ENCODE measurements around the gene SGTA.

SGTA gene

DNA sequence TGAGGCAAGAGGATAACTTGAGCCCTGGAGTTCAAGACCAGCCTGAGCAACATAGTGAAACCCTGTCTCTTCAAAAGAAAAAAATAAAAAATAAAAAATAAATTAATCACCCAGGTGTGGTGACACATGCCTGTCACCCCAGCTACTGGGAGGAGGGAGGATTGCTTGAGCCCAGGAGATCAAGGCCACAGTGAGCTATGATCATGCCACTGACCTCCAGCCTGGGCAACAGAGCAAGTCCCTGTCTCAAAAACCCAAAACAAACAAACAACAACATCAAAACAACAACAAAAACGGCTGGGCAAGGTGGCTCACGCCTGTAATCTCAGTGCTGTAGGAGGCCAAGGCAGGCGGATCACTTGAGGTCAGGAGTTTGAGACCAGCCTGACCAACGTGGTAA is 39.0 kb downstream of the SGTA start:
- no peak for DNase-seq

DNA sequence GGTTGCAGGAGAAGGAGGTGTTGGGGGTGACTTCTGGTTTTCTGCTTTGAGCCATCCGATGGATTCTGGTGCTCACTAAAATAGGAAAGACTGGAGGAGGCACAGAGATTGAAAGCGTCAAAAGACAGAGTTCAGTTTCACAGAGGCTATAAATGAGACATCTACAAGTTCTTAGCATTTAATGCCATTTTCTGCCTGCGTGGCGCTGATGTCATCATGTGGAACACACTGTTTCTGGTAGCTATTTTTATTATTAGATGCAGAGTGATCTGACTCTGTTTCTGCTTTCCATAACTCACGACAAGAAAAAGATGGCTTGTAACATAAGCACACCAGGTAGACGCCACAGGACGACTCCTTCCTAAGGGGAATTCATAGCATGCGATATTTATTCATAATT is 40.0 kb downstream of the SGTA start:
- DNase-seq: no peak

DNA sequence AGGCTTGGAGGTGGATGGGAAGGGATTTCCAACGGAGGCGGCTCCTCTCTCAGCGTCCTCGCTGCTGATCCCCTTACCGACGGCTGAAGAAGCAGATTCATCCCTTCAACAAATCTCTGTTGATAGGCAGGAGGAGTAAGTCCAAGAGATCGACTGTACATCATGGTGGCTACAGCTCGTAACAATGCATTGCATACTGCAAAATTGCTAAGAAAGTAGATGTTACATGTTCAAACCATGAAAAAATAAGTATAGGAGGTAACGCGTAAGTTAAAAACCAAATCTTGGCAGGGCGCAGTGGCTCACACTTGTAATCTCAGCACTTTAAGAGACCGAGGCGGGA is 42.8 kb downstream of the SGTA start:
- no peak for DNase-seq

DNA sequence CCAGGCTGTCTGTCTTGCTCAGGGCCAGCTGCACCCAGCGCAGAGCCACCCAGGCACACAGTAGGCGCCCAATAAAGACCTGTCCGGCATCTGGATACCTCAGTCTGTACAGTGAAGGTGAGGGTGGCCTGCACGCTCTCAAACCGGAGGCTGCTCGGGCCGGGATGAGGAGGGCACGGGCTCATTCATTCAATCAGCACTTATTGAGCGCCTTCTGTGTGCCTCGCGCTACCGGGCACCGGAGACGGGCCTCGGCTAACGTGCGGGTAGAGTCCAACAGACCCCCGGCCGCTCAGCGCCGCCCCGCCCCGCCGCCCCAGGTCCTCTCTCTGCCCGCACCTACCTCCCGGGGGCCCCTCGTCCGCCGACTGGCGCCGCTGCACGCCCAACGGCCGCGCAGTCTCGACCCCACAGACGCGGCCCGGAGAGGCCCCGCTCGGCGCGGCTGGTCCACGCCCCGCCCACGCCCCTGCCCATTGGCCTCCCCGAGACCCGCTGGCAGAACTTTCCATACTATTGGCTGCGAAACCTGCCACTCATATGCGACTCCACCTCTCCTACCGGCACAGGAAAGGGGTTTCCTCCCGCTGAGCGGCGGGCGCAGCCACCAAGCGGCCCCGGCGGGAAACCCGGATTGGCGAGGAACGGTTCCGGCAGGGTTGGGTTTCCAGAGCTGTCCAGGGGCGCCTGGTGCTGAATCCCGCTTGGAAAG is 43.3 kb downstream of the SGTA start, which contains the start of gene SLC39A3:
Gene SLC39A3 (minus strand): TSS at position 416 of the 712 bp plus-strand sequence. CDS start 2,760 bp downstream, outside the sequence.
- peak; percentile 95 for DNase-seq

DNA sequence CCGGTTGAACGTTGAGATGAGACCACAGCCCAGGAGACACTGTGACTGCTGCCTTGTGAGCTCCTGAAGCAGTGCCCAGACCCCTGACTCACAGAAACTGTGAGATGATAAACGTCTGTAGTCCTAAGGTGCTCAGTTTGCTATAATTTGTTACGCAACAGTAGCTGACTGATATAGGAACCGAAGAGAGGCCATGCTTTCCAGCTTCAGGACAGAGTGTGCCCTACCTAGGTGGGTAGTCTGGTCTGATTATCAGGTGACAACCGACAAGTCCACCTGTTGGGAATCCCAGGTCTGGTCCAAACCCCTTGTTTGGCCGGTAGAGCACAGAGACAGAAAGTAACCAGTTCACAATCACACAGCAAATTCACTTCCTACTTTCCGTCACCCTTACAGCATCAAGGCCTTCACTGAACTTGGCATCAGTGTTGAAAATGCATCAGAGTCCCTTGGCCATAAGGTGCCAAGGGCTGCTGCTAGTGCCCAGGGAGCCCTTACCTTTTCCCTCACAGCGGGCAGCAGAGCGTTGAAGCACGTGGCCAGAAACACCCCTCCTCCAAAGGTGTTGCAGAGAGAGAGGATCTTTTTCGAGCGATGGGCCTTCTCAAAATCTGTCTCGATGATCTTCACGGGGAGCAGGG is 46.4 kb downstream of the SGTA start:
- no peak for DNase-seq

DNA sequence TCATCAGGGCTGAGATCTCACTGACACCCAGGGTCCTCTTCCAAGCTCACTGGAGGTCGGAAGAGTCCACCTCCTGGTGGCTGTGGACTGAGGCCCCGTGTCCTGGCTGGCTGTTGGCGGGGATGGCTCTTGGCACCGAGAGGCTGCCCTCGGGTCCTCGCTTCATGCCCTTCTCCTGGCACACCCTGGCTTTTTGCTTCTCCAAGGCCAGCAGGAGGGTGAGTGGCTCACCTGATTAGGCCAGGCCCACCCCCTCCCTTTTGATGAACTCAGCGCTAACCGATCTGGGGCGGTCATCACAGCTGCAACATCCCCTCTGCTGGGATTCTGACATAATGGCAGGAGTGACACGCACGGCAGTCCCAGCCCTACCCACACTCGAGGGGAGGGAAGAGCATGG is 47.7 kb downstream of the SGTA start:
- DNase-seq: no peak

DNA sequence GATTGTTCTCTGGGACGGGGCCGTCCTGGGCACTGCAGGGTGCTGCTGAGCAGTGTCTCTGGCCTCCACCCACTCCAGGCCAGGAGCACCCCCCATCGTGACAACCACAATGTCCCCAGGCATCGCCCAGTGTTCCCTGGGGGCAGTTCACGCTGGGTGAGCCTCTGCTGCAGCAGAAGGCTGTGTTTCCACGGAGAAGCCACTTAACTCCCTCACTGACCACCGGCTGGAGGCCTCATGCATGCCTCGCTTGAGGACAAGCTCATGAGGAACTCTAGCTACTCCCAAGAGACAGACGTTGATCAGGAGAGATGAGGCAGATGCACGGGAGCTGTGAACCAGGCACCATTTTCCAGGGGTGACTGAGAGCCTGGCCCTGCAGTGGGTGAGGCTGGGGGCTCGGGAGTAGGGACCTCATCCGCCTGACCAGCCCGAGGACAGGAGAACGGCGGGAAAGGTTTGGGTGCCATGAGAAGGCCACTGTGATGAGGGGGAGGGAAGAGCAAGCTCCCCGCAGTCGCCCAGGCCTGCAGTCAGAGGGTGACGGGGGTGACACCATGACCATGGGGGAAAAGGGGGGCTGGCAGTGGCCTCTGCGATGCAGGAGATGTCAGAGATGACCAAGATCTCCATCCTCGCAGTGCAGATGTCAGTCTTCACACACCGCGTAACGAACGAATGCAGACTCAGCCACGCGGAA is 48.3 kb downstream of the SGTA start:
- no peak for DNase-seq

DNA sequence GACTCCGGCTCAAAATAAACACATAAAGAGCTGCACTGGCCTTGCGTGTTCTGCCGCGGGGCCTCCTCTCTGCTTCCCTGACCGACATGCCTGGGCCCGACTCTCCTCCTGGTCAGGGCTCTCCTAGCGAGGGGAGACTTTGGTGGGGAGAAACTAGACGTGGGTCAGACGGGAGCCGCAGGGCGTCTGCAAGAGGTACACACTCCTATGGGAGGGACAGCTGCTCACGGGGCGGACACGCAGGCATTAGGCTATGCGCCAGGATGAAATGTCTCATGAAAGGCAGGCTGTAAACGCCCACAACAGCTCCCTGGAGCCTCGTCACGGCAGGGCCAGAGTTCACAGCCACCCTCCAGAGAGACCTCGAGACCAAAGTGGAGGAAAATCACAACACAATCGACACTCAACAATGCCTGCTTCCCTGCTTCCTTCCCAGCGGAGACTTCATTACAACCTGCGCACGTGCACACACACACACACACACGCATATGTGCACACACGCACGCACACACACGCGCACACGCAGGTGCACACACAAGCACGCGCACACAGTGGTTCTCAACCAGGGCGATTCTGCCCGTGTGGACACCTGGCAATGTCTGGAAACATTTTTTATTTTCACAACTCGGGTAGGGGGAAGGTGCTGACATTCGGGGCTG is 49.0 kb downstream of the SGTA start:
- no peak for DNase-seq

DNA sequence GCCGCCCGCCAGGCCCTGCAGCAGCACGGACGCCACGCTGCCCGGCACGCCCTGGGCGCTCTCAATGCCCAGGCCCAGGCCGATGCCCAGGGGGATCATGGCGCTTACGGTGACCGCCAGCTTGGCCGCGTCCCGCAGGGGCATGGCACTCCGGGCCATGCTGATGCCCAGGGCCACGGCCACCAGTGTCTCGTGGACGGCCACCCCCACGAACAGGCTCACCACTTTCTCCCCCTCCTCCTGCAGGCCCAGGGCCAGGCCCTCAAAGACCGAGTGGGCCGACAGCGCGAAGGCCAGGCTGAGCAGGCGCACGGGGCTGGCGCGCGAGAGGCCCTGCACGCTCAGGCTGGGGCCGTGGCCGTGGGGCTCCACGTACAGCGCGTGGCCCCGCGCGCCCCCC is 50.2 kb downstream of the SGTA start:
- DNase-seq: no peak

DNA sequence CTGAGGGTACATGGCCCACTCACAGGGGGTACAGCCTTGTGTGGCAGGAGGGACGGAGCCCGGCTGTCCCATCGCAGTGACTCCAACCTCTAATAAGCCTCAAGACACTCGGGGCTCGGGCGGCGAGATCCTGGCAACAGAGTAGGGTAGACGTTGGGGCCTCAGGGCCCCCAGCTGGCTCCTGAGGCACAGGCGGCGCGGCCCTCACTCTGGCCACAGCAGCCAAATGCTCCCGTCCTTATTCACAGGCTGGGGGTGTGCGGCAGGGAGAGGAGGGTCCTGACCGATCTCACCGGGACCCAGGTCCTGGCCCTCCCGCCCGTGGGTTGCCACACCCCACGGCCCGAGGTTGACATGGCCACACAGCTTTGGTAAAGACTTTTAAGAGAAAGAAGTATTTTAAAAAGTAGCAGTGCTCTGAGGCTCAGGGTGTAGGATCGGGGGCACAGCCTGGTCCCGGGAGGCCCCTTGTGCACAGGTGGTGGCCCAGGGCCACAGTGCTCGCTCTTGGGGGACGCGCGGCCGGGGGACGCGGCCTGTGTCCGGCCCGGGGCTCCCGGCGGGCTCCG is 50.8 kb downstream of the SGTA start:
- no peak for DNase-seq

DNA sequence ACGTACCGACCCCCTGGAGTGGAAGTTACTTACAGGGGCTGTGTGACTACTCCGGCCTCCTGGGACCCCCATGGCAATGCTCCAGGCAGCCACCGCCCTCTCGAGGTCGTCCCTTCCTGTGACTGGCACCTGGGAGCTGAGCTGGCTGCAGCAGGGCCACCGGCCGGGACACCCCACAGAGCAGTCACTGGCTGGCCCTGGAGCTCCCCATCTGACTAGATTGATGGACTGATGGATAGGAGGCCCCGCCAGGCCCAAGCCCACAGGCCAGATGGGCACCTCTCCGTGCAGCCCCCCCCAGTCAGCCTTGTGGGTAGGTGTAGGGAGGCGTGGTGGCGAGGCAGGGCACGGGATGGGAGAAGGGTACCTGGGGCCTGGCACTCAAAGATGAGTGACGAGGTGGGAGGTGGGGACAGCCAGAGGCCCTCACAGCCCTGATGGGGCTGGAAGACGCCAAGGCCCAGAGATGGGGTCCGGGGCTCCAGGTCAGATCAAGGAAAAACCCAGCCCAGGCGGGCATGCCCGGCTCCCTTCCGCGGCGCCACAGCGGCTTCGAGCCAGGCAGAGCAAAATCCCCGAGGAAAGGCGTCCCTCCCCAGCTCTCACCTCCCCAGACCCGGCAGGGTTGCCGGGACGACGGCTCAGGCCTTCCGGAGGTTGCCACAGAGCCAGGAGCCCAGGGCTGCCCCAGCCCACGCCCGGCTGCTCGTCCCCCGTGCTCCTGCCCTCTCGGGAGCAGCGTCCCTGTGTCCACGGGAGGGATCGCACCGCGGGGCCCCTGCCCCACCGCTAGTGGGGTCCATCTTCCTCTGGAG is 51.7 kb downstream of the SGTA start:
- DNase-seq: no peak

DNA sequence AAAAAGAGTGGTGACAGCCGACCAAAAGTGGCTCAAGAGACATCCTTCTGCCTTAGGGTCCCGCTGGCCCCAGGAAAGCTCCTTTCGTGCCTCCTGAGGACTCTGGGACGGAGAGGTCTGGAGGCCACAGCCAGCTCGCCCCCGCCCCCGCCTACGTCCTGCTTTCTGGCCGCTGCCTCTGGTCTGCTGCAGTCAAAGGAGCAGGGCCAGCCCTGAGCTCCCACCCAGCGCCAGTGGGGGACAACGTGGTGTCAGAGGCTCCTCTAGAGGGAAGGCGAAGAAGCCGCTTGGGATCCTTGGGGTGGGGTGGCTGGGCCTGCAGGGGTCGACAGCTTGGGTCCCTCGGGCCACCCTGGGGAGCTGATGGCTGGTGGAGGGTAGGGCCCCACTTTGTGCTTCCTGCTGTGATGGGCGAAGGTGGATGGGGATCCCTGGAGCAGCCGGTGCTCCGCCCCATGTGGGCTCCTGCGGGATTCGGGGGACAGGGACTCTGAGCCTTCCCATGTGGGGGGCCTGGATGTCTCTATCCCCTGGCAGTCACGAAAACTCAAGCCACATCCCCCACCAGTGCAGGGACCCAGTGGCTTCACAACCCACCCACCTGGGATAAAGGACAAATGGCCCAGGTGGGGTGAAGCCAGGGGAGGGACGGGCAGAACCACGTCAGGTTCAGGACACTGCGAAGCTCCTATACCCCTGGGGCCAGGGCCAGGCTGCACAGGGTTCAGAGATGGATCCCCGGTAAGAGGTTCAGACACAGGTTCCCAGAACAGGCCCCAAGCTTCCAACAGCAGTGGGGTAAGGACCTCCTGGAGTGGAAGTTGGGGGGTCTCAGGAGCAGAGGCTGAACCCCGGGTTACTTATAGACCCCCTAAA is 52.9 kb downstream of the SGTA start:
- no peak for DNase-seq

DNA sequence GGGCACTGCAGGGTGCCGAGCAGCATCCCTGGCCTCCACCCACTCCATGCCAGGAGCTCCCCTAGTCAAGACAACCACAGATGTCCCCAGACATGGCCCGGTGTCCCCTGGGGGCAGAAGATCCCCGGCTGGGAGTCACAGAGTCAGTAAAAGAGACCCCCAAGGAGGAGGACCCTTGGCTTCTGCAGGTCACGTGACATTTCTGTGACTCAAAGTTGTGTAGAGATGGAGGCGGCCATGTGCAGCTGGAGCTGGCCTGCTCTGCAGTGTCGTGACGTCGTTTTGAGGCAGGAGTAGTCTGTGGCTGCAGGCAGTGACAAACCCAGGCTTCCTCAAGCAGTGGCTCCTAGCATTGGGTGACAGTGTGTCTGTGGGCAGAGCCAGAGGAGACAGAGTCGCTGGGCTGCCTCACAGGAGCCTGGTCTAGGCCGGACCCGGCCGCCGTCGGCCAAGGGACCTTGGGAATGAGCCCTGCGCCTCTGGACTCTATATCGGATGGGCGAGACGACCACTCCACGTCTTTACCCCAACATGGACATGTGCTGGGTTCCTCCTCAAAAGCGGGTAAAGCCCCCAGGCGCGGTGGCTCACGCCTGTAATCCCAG is 54.2 kb downstream of the SGTA start:
- no peak for DNase-seq

DNA sequence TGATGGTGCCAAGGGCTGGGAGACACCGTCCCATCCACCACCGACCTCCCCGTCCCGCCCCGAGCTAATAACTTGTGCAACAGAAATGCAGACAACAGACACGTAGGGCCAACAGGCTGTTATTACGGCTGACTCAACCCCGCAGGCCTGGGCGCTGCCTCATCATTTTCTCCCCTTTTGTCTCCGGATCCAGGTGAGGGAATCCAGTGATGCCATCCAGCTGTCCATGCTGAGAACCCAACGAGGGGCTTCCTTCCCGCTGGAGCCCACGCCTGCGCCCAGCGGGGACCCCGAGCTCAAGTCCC is 55.5 kb downstream of the SGTA start:
- no peak for DNase-seq

DNA sequence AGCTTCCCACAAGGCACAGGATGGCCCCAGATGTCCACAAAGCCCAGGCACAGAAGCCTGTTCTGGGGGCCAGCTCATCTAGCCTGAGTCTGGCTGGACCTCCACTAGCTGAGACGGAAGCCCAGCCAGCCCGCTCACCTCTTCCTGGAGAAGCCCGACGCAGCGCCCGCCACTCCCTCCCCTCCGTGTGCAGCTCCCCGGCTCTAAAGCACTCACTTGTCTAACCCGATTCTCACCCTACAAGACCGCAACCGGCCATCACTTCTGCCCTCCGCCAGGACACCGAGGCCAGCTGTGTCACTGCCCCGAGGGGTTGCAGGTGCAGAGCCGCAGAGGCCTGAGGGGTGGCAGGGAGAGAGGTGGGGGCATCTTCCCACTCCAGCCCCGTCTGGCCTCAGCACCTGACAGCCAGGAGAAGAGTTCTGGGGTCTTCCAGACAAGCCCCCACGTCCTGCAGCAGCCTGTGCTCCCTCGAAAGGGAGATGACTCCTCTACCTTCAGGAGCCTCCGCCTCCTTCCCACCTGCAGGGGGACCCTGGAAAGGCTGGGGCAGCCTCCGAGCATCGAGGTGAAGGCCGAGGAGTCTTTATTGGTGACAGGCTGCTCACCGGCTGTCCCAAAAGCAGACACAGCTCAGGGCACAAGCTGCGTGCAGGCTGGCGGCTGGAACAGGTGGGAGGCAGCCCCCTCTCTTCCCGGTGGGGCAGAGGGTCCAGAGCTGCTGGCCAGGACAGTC is 56.0 kb downstream of the SGTA start:
- DNase-seq: no peak

DNA sequence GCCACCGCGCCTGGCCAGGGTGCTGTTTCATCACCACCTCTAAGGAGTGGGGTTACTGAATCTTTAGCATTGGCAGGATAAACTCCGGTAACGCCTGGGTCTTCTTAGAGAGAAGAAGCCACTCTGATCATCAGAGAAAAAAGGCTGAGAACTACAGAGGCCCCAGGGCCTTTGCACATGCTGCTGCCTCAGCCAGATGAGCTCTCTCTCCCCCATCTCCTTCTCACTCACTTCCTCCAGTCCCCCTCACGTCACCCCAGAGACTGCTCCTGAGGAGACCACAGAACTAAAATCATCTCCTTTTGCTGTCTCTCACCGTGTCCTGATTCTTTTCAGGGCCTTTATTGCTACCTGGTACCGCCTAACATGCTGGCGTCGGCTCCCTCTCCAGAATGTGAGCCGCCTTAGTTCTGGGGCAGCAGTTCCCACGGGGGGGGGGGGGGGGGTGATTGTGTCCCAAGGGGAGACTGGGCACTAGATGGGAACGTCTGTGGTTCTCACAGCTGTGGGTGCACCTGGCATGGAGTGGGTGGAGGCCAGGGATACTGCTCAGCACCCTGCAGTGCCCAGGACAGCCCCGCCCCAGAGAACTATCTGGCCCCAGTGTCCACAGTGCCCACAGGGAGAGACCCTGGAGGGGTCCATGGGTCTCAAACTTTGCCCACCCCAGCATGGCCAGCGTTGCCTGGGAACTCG is 56.8 kb downstream of the SGTA start:
- no peak for DNase-seq

DNA sequence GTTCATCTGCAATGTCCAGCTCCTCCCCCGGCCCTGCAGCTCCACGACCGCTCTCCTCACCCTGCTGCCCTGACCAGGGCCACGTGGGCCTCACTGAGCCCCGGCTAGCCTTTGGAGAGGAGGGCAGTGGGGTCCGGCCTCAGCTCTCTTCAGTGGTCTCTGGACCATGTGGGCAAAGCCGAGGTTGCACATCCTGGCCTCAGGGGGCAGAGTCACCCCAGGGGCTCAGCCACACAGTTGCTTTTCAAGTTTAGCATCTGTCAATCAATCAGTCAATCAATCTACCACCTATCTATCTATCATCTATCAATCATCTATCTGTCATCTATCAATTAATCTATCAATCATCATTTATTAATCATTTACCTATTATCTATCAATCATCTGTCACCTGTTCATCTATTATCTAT is 58.9 kb downstream of the SGTA start:
- no peak for DNase-seq

DNA sequence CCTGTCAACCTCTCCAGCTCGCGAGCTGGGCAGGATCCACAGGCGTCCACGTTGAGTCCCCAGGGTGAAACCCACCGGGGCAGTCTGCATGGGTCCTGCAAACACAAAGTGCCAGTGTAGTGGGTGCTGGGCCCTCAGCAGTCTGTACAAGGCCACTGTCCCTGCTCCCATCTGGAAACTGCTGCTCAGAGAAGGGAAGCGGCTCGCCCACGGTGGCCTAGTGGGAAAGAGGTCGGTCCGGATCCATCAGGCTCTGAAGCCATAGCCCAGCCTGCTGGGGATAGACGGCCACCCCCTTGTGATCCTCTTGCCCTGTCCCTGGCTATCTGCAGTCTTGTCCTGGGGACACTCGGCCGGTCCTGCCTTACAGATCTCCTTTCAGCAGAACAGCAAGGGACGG is 59.3 kb downstream of the SGTA start:
- DNase-seq: no peak

DNA sequence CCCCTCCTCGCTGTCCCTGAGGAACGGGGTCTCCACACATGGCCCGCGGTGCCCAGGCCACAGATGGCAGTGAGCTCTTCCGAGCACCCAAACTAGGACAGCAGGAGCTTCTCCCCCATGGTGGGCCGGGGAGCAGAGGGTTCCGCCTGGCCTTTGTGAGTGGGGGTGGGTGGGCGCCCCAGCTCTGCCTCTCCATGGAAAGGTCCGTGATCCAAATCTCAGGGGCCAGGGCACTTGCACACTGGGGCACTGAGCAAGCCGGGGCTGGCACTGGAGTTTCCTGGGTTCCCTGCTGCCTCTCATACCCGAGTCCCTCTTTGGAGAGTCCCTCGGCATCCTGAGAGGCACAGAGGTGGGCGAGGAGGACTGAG is 59.7 kb downstream of the SGTA start:
- DNase-seq: no peak
